B cell (primary cell): Measurements from ENCODE around the gene MMP23B. TPM values are rescaled to one million over a fixed set of nuclear protein-coding genes. Genes with fewer than 3 reads are reported as not detected.

ENCODE experiments used
- ATAC-seq: fragments of 200-7000 bp; cut with Tn5 transposase; one replicate; pipeline ENCODE4 v1.10.0; 2021; ENCODE audit warnings: low read depth, mild to moderate bottlenecking, moderate number of reproducible peaks, moderate library complexity
- CTCF ChIA-PET: fragments of 350-600 bp; sonication (Branson Sonifier 250); formaldehyde crosslinking; loops from one replicate; lab custom pipeline; 2021; ENCODE audit warnings: antibody characterized with exemption, inconsistent platforms; lab: Charles Lee
- POLR2A ChIA-PET: fragments of 350-600 bp; sonication (Branson Sonifier 250); formaldehyde crosslinking; loops from one replicate; lab custom pipeline; 2021; ENCODE audit warnings: antibody characterized with exemption; lab: Charles Lee
- DNase-seq: peaks from one replicate; pipeline ENCODE4 v3.0.0; 2013
- H2AFZ ChIP-seq: 2 replicates; pipeline ENCODE4 v1.6.1; 2012; ENCODE audit warnings: mild to moderate bottlenecking, low read depth, low read length; ENCODE audit not compliant: insufficient read depth, poor library complexity, severe bottlenecking
- H3K27ac ChIP-seq, 2 donors: 1 replicate in 1 of 2; 2 replicates in 1 of 2; pipeline ENCODE4 v1.5.1; 2012 to 2013; ENCODE audit warnings: low read length in 2 of 2, mild to moderate bottlenecking in 2 of 2, moderate library complexity in 1 of 2
- H3K27me3 ChIP-seq, 4 experiments: fragments of 200-600 bp in 1 of 4; sonication (generic) in 1 of 4; replicated peaks in 1 of 4; 1 replicate in 2 of 4; 2 replicates in 2 of 4; pipeline versions ENCODE4 v1.6.1 to v1.7.0; 2013 to 2016; ENCODE audit warnings: low read length in 3 of 4, mild to moderate bottlenecking in 2 of 4, mixed read lengths in 1 of 4, moderate library complexity in 1 of 4; ENCODE audit not compliant: insufficient read depth in 4 of 4, control insufficient read depth in 3 of 4; ENCODE audit errors: control extremely low read depth in 1 of 4
- H3K36me3 ChIP-seq, 2 experiments: replicated peaks in 1 of 2; 1 replicate in 1 of 2; 2 replicates in 1 of 2; pipeline versions ENCODE4 v1.6.1 to v1.7.1; 2013; ENCODE audit warnings: low read length in 1 of 2; ENCODE audit not compliant: insufficient read depth in 2 of 2, control insufficient read depth in 1 of 2; ENCODE audit errors: control extremely low read depth in 1 of 2, extremely low read depth in 1 of 2
- H3K4me1 ChIP-seq, 2 donors: fragments of 200-600 bp in 1 of 2; sonication (generic) in 1 of 2; 1 replicate in 1 of 2; 2 replicates in 1 of 2; pipeline versions ENCODE4 v1.5.1 to v1.6.1; 2013 to 2017; ENCODE audit warnings: low read length in 2 of 2; ENCODE audit not compliant: control insufficient read depth in 2 of 2, insufficient read depth in 2 of 2
- H3K4me2 ChIP-seq: replicated peaks from 2 replicates; pipeline ENCODE3; 2012; ENCODE audit warnings: mild to moderate bottlenecking, low read depth, low read length; ENCODE audit not compliant: poor library complexity, severe bottlenecking
- H3K4me3 ChIP-seq, 5 experiments: fragments of 200-600 bp in 1 of 5; sonication (generic) in 1 of 5; 1 replicate in 3 of 5; 2 replicates in 2 of 5; pipeline versions ENCODE4 v1.5.1 to v1.7.0; 2011 to 2016; ENCODE audit warnings: low read length in 4 of 5, mild to moderate bottlenecking in 4 of 5, low read depth in 2 of 5, control low read depth in 1 of 5, moderate library complexity in 1 of 5; ENCODE audit not compliant: insufficient read depth in 1 of 5; ENCODE audit errors: control extremely low read depth in 1 of 5, extremely low read depth in 1 of 5
- H3K79me2 ChIP-seq: fragments of 200-600 bp; sonication (generic); one replicate; pipeline ENCODE4 v1.6.0; 2016; ENCODE audit warnings: low read length; ENCODE audit not compliant: control insufficient read depth, insufficient read depth
- H3K9ac ChIP-seq: fragments of 200-600 bp; sonication (generic); 2 replicates; pipeline ENCODE4 v1.6.1; 2017; ENCODE audit warnings: mild to moderate bottlenecking, low read length, moderate library complexity
- H3K9me3 ChIP-seq, 3 donors: one replicate each; pipeline versions ENCODE4 v1.6.1 to v1.7.1; 2013; ENCODE audit warnings: low read length in 2 of 3; ENCODE audit not compliant: control insufficient read depth in 2 of 3, insufficient read depth in 1 of 3; ENCODE audit errors: control extremely low read depth in 1 of 3
- H4K20me1 ChIP-seq: 2 replicates; pipeline ENCODE4 v1.6.0; 2012; ENCODE audit warnings: mild to moderate bottlenecking, low read length; ENCODE audit not compliant: insufficient read depth, control insufficient read depth, poor library complexity, severe bottlenecking
- H3K27ac Mint-ChIP-seq: one replicate; pipeline ENCODE4 v1.8.0; 2021; ENCODE audit warnings: mixed read lengths
- H3K27me3 Mint-ChIP-seq: one replicate; pipeline ENCODE4 v1.8.0; 2021; ENCODE audit warnings: mixed read lengths
- H3K4me1 Mint-ChIP-seq: one replicate; pipeline ENCODE4 v1.8.0; 2021; ENCODE audit warnings: mixed read lengths
- H3K4me3 Mint-ChIP-seq: one replicate; pipeline ENCODE4 v1.8.0; 2021; ENCODE audit warnings: mixed read lengths
- H3K9me3 Mint-ChIP-seq: one replicate; pipeline ENCODE4 v1.8.0; 2022; ENCODE audit warnings: mixed read lengths; ENCODE audit not compliant: insufficient read depth
- EZH2 ChIP-seq: IDR thresholded peaks from 2 replicates; pipeline ENCODE4 v1.6.1; 2012; ENCODE audit warnings: borderline replicate concordance, low read depth, mild to moderate bottlenecking, moderate library complexity, low read length; ENCODE audit not compliant: insufficient read depth, poor library complexity, severe bottlenecking
- WGBS: methylation state at CpG from one replicate; pipeline ENCODE4 v1.1.5; 2013; ENCODE audit warnings: missing lambda C conversion rate; ENCODE audit not compliant: insufficient coverage; 5-methylcytosine and 5-hydroxymethylcytosine counted together
- intact Hi-C: fragments of 100-400 bp; cut with micrococcal nuclease; formaldehyde crosslinking; loops from one replicate; pipeline ENCODE4 v1.10.0; 2022
- polyA plus RNA-seq: library from polyadenylated mRNA; depleted of rRNA; stranded (reverse); fragments of >200 nt; gene quantifications from 2 replicates; pipeline ENCODE4 v1.2.3, GENCODE V29; 2012
- total RNA-seq, 2 donors: library from RNA; stranded (reverse); fragments of 120-200 nt in 1 of 2; gene quantifications; 1 replicate in 1 of 2; 2 replicates in 1 of 2; pipeline versions ENCODE4 v1.2.3 to v1.2.4, GENCODE V29; 2013 to 2022
- TF ChIP-seq, protein P1 (sequence below): fragments of 200-600 bp; IDR thresholded peaks from one replicate; pipeline ENCODE4 v1.8.0; 2022; ENCODE audit warnings: antibody characterized with exemption, mild to moderate bottlenecking

The MMP23B gene
- total and polyA plus RNA-seq, 2 donors (not counting 1 experiment from before 2014, with no cell fraction given): 1.0 to 1.7 TPM

- H4K20me1 ChIP-seq: no peaks in the 10 kb centered on the region
- intact Hi-C loops: no loop called here
- no peak overlapping the region for H3K27ac ChIP-seq
- peaks cover 16% of the 10 kb centered on the region for H3K27me3 Mint-ChIP-seq
- no peaks in the 10 kb centered on the region for H3K9me3 ChIP-seq
- no peak for ATAC-seq
- no peak overlapping the region for H2AFZ ChIP-seq
- H3K4me1 ChIP-seq: no peaks in the 10 kb centered on the region
- H3K9ac ChIP-seq: no peak overlapping the region
- ChIA-PET POLR2A (no interaction called here), CTCF (no interaction called here)
- peaks cover 0 to 17% (median 3%) of the 10 kb centered on the region in 4 experiments for H3K27me3 ChIP-seq
- no peaks in the 10 kb centered on the region for H3K36me3 ChIP-seq
- WGBS: 83% methylated on average over 8 of the region's 9 CpGs
- no peaks in the 10 kb centered on the region for H3K9me3 Mint-ChIP-seq
- no peak overlapping the region for H3K27ac Mint-ChIP-seq
- H3K4me3 Mint-ChIP-seq: no peak overlapping the region
- TF ChIP-seq, protein P1, sequence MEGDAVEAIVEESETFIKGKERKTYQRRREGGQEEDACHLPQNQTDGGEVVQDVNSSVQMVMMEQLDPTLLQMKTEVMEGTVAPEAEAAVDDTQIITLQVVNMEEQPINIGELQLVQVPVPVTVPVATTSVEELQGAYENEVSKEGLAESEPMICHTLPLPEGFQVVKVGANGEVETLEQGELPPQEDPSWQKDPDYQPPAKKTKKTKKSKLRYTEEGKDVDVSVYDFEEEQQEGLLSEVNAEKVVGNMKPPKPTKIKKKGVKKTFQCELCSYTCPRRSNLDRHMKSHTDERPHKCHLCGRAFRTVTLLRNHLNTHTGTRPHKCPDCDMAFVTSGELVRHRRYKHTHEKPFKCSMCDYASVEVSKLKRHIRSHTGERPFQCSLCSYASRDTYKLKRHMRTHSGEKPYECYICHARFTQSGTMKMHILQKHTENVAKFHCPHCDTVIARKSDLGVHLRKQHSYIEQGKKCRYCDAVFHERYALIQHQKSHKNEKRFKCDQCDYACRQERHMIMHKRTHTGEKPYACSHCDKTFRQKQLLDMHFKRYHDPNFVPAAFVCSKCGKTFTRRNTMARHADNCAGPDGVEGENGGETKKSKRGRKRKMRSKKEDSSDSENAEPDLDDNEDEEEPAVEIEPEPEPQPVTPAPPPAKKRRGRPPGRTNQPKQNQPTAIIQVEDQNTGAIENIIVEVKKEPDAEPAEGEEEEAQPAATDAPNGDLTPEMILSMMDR: no peak
- TF ChIP-seq EZH2: no peak
- H3K4me3 ChIP-seq: no peak overlapping the region
- H3K79me2 ChIP-seq: no peaks in the 10 kb centered on the region
- DNase-seq: no peak
- H3K4me2 ChIP-seq: no peak overlapping the region
- no peaks in the 10 kb centered on the region for H3K4me1 Mint-ChIP-seq
Observed at GRCh38 chr1:1582585-1583346, 49.2 kb upstream of the MMP23B start.

DNA sequence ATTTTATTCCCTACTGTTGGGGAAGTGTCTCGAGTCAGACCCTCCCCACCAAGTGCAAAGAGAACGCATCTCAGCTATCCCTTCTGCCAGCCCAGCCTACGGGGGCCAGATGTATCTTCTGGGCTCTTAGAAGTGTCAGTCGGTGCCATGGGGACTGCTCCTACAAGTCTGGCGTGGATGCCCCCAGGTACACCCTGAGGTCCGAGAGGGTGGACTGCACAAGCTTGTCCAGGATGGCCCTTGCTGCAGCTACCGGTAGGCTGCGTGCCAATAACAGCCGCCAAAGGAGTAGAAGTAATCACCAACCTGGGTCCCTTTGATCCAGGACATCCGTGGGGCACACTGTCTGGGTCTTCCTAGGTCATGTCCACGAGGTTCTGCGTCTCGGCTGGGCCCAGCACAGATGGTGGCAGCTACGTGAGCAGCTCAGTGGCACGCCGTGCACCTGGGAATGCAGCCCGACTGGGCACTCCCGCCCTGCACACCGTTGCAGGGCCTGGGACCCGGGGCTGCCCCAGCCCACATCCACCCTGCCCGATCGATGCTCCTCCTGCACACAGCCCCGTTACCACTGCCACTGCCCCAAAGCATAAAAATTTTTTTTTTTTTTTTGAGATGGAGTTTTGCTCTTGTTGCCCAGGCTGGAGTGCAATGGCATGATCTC, 48.5 kb upstream of the MMP23B start:
- no peak overlapping the region for H2AFZ ChIP-seq
- H4K20me1 ChIP-seq: no peaks in the 10 kb centered on the region
- CTCF ChIA-PET: no interaction called here
- Mint-ChIP-seq H3K27me3 (peaks cover 18% of the 10 kb centered on the region), H3K27ac (no peak overlapping the region), H3K4me1 (no peaks in the 10 kb centered on the region), H3K9me3 (no peaks in the 10 kb centered on the region), H3K4me3 (no peak overlapping the region)
- TF ChIP-seq, protein P1: no peak
- no peak for TF ChIP-seq EZH2
- no peak overlapping the region for H3K4me2 ChIP-seq
- H3K79me2 ChIP-seq: no peaks in the 10 kb centered on the region
- no peaks in the 10 kb centered on the region for H3K4me1 ChIP-seq
- H3K27me3 ChIP-seq: peaks cover 0 to 16% (median 3%) of the 10 kb centered on the region in 4 experiments
- H3K27ac ChIP-seq: no peak overlapping the region
- no peak overlapping the region for H3K4me3 ChIP-seq
- intact Hi-C loops: no loop called here
- no peaks in the 10 kb centered on the region for H3K9me3 ChIP-seq
- no peak overlapping the region for H3K9ac ChIP-seq
- H3K36me3 ChIP-seq: no peaks in the 10 kb centered on the region
- ATAC-seq: no peak
- POLR2A ChIA-PET: no interaction called here
- 89% methylated on average over 18 of the region's 23 CpGs for WGBS
- DNase-seq: no peak
